Liver (tissue), 9 donors: Measurements from ENCODE around the gene PLEKHO2. TPM values are rescaled to one million over a fixed set of nuclear protein-coding genes. Genes with fewer than 3 reads are reported as not detected.
A peak's percentile ranks its signal among the peaks of the same experiment; 100 is the strongest.

Experiments used
- DNase-seq: peaks from one replicate; pipeline ENCODE4 v3.0.0-alpha.2; 2017; ENCODE audit warnings: low spot score
- H3K27ac ChIP-seq, 2 donors: one replicate each; pipeline ENCODE4 v1.7.0; 2013; ENCODE audit warnings: inconsistent platforms in 2 of 2, low read length in 2 of 2, control low read depth in 1 of 2, low read depth in 1 of 2, mild to moderate bottlenecking in 1 of 2
- H3K27me3 ChIP-seq, 4 donors: one replicate each; pipeline versions ENCODE4 v1.6.1 to v1.7.0; 2013; ENCODE audit warnings: low read length in 3 of 4, inconsistent platforms in 1 of 4, mild to moderate bottlenecking in 1 of 4, moderate library complexity in 1 of 4; ENCODE audit not compliant: control insufficient read depth in 4 of 4, insufficient read depth in 4 of 4
- H3K36me3 ChIP-seq, 4 donors: one replicate each; pipeline versions ENCODE4 v1.6.1 to v1.7.0; 2013; ENCODE audit warnings: low read length in 3 of 4, mild to moderate bottlenecking in 3 of 4, low read depth in 1 of 4, moderate library complexity in 1 of 4; ENCODE audit not compliant: control insufficient read depth in 4 of 4, insufficient read depth in 3 of 4
- H3K4me1 ChIP-seq, 4 donors: one replicate each; pipeline versions ENCODE4 v1.6.1 to v1.7.0; 2013; ENCODE audit warnings: low read length in 3 of 4, mild to moderate bottlenecking in 3 of 4, moderate library complexity in 1 of 4; ENCODE audit not compliant: control insufficient read depth in 4 of 4, insufficient read depth in 4 of 4
- H3K4me3 ChIP-seq, 3 donors: one replicate each; pipeline versions ENCODE4 v1.6.1 to v1.7.0; 2013; ENCODE audit warnings: low read length in 3 of 3, control low read depth in 1 of 3, low read depth in 1 of 3, mild to moderate bottlenecking in 1 of 3
- H3K9ac ChIP-seq, 2 donors: one replicate each; pipeline ENCODE4 v1.7.0; 2013; ENCODE audit warnings: low read length in 2 of 2, mild to moderate bottlenecking in 2 of 2, moderate library complexity in 2 of 2, control low read depth in 1 of 2, low read depth in 1 of 2
- H3K9me3 ChIP-seq, 4 donors: one replicate each; pipeline versions ENCODE4 v1.6.1 to v1.7.0; 2013; ENCODE audit warnings: low read length in 3 of 4; ENCODE audit not compliant: control insufficient read depth in 4 of 4
- ATF3 ChIP-seq: IDR thresholded peaks from 2 replicates; pipeline ENCODE4 v1.6.1; 2016; ENCODE audit warnings: antibody characterized with exemption
- EGR1 ChIP-seq, 2 donors: IDR thresholded peaks; 2 replicates each; pipeline ENCODE4 v1.6.1; 2016 to 2018; ENCODE audit warnings: antibody characterized with exemption in 2 of 2, low read depth in 2 of 2
- FOXA2 ChIP-seq: IDR thresholded peaks from 2 replicates; pipeline ENCODE4 v1.6.1; 2016; ENCODE audit warnings: antibody characterized with exemption
- GABPA ChIP-seq, 2 donors: IDR thresholded peaks in 1 of 2; conservative IDR thresholded peaks in 1 of 2; 2 replicates each; pipeline ENCODE4 v1.6.1; 2016; ENCODE audit warnings: antibody characterized with exemption in 2 of 2, mild to moderate bottlenecking in 1 of 2, moderate library complexity in 1 of 2
- HNF4A ChIP-seq, 2 donors: conservative IDR thresholded peaks; 2 replicates each; pipeline ENCODE4 v1.6.1; 2016; ENCODE audit warnings: antibody characterized with exemption in 2 of 2, mild to moderate bottlenecking in 2 of 2
- HNF4G ChIP-seq: IDR thresholded peaks from 2 replicates; pipeline ENCODE4 v1.6.1; 2016; ENCODE audit warnings: antibody characterized with exemption
- JUND ChIP-seq, 2 donors: IDR thresholded peaks; 2 replicates each; pipeline ENCODE4 v1.6.1; 2016; ENCODE audit warnings: antibody characterized with exemption in 2 of 2
- MAX ChIP-seq: IDR thresholded peaks from 2 replicates; pipeline ENCODE4 v1.6.1; 2016; ENCODE audit warnings: antibody characterized with exemption
- NR2F2 ChIP-seq: IDR thresholded peaks from 2 replicates; pipeline ENCODE4 v1.6.1; 2016; ENCODE audit warnings: antibody characterized with exemption
- RAD21 ChIP-seq, 2 donors: IDR thresholded peaks; 2 replicates each; pipeline ENCODE4 v1.6.1; 2016; ENCODE audit warnings: antibody characterized with exemption in 2 of 2, mild to moderate bottlenecking in 2 of 2
- REST ChIP-seq: IDR thresholded peaks from 2 replicates; pipeline ENCODE4 v1.6.1; 2016; ENCODE audit warnings: antibody characterized with exemption, mild to moderate bottlenecking
- SP1 ChIP-seq: IDR thresholded peaks from 2 replicates; pipeline ENCODE4 v1.6.1; 2018; ENCODE audit warnings: antibody characterized with exemption, mild to moderate bottlenecking
- TAF1 ChIP-seq: conservative IDR thresholded peaks from 2 replicates; pipeline ENCODE4 v1.6.1; 2016; ENCODE audit warnings: antibody characterized with exemption, mild to moderate bottlenecking
- YY1 ChIP-seq: IDR thresholded peaks from 2 replicates; pipeline ENCODE4 v1.6.1; 2016; ENCODE audit warnings: antibody characterized with exemption, mild to moderate bottlenecking
- ZBTB33 ChIP-seq: IDR thresholded peaks from 2 replicates; pipeline ENCODE4 v1.6.1; 2016; ENCODE audit warnings: antibody characterized with exemption
- whole genome bisulfite sequencing: extraction: QIAGEN DNeasy Blood & Tissue Kit; methylation state at CpG from one replicate; pipeline ENCODE4 v1.1.7; 2013; 5-methylcytosine and 5-hydroxymethylcytosine counted together
- polyA plus RNA-seq, 2 donors: library from polyadenylated mRNA; stranded (reverse) in 1 of 2; unstranded in 1 of 2; fragments of 200-250 nt in 1 of 2; fragments of >200 nt in 1 of 2; fragmentation: Nextera tagmentation in 1 of 2; extraction: Ambion mirVana in 1 of 2; gene quantifications; one replicate each; pipeline versions ENCODE4 v1.2.1 to v1.2.3, GENCODE V29; 2013 to 2015
- total RNA-seq, 2 donors: library from RNA; depleted of rRNA; stranded (reverse); fragments of >200 nt; gene quantifications; one replicate each; pipeline ENCODE4 v1.2.3, GENCODE V29; 2014
- donor health status: healthy.
- donor health status: healthy.
- donor health status: healthy.
- donor health status: healthy.
- donor health status: healthy.

The PLEKHO2 gene
- total and polyA plus RNA-seq, 4 donors, result 2.0 to 11.3 (median 8.5) TPM

GRCh38 chr15:64895285-64896065 lies 53.8 kb downstream of the PLEKHO2 start:
- TF ChIP-seq TAF1 (no peak), RAD21 (IDR thresholded peaks at IDR 0.05) (peak in 1 of 2 donors; percentile 43)
- Histone ChIP-seq H3K9me3 (no peaks in the 10 kb centered on the region), H3K9ac (peak overlapping the region in 1 of 2 donors; percentile 47), H3K27ac (peak overlapping the region; percentile 76 to 88), H3K4me3 (no peak overlapping the region), H3K27me3 (no peaks in the 10 kb centered on the region), H3K4me1 (peaks cover 0 to 19% (median 7%) of the 10 kb centered on the region in 4 donors), H3K36me3 (no peaks in the 10 kb centered on the region)
- 51% methylated on average over 6 of the region's 6 CpGs for WGBS
- DNase-seq, result no peak

- H3K9ac ChIP-seq, result no peak overlapping the region
- DNase-seq, result no peak
- H3K9me3 ChIP-seq, result peaks cover 0 to 4% (median 0%) of the 10 kb centered on the region in 4 donors
- WGBS, result 84% methylated on average over 6 of the region's 6 CpGs
- no peaks in the 10 kb centered on the region for H3K27me3 ChIP-seq
- peaks cover 0 to 19% (median 7%) of the 10 kb centered on the region in 4 donors for H3K4me1 ChIP-seq
- H3K36me3 ChIP-seq, result no peaks in the 10 kb centered on the region
- no peak for TF ChIP-seq REST
- no peak for TF ChIP-seq ZBTB33
- TF ChIP-seq GABPA (IDR thresholded peaks at IDR 0.05 in 1 of 2, conservative IDR thresholded peaks at IDR 0.05 in 1 of 2), result no peak
- no peak for TF ChIP-seq EGR1 (IDR thresholded peaks at IDR 0.05; ENCODE audit: low read depth in 2 of 2)
- TF ChIP-seq SP1, result no peak
- no peak for TF ChIP-seq YY1
- peak overlapping the region; percentile 76 to 88 for H3K27ac ChIP-seq
- no peak overlapping the region for H3K4me3 ChIP-seq
Observed at GRCh38 chr15:64896371-64897069, 54.8 kb downstream of the PLEKHO2 start.

GRCh38 chr15:64897345-64897985 lies 55.8 kb downstream of the PLEKHO2 start:
- Histone ChIP-seq H3K9ac (no peak overlapping the region), H3K27me3 (no peaks in the 10 kb centered on the region), H3K36me3 (no peaks in the 10 kb centered on the region), H3K4me1 (peaks cover 0 to 19% (median 7%) of the 10 kb centered on the region in 4 donors), H3K27ac (peak overlapping the region; percentile 72 to 84), H3K4me3 (no peak overlapping the region), H3K9me3 (peaks cover 0 to 4% (median 0%) of the 10 kb centered on the region in 4 donors)
- WGBS, result 63% methylated on average over 6 of the region's 6 CpGs
- no peak for DNase-seq
- no peak for TF ChIP-seq JUND (IDR thresholded peaks at IDR 0.05)
- no peak for TF ChIP-seq RAD21 (IDR thresholded peaks at IDR 0.05)
- TF ChIP-seq HNF4G, result no peak
- TF ChIP-seq NR2F2, result no peak
- no peak for TF ChIP-seq GABPA (IDR thresholded peaks at IDR 0.05 in 1 of 2, conservative IDR thresholded peaks at IDR 0.05 in 1 of 2)
- no peak for TF ChIP-seq SP1
- TF ChIP-seq MAX, result no peak
- no peak for TF ChIP-seq HNF4A (conservative IDR thresholded peaks at IDR 0.05)
- TF ChIP-seq FOXA2, result no peak
- TF ChIP-seq ZBTB33, result no peak
- TF ChIP-seq TAF1, result no peak
- no peak for TF ChIP-seq ATF3
